Transverse colon (tissue), 3 donors: ENCODE data around the gene SRPK2.

ENCODE experiments used
- CTCF ChIP-seq, 5 experiments: fragments of 200-600 bp in 3 of 5; fragments of 450-650 bp in 2 of 5; sonication (generic) in 3 of 5; IDR thresholded peaks; 1 replicate in 2 of 5; 2 replicates in 3 of 5; pipeline ENCODE4 v1.5.1; 2016 to 2017; ENCODE audit warnings: antibody characterized with exemption in 5 of 5, inconsistent platforms in 3 of 5, mild to moderate bottlenecking in 2 of 5, moderate library complexity in 1 of 5
- EP300 ChIP-seq: sonication (generic); formaldehyde crosslinking; IDR thresholded peaks from one replicate; pipeline ENCODE4 v1.6.1; 2017; ENCODE audit warnings: antibody characterized with exemption, low read depth
- POLR2A ChIP-seq: fragments of 450-650 bp; IDR thresholded peaks from one replicate; pipeline ENCODE4 v1.6.1; 2016; ENCODE audit warnings: antibody characterized with exemption, mild to moderate bottlenecking, moderate library complexity

GRCh38 chr7:105177026-105177425 is 211.7 kb downstream of the SRPK2 start:
- TF ChIP-seq CTCF (IDR thresholded peaks at IDR 0.05) (no peak), EP300 (no peak), POLR2A (no peak)
